Activated CD4-positive, alpha-beta T cell treated with anti-CD3 and anti-CD28 coated beads, Interleukin-2, amount 50 U/mL, for 48 hours (primary cell): ENCODE measurements around the gene TMEM134.
A peak's percentile ranks its signal among the peaks of the same experiment; 100 is the strongest.

Source experiments
- DNase-seq, 2 experiments: peaks; one replicate each; pipeline ENCODE4 v3.0.0-alpha.2; 2020

TMEM134 gene

GRCh38 chr11:67436459-67437081 lies 32.5 kb downstream of the TMEM134 start:
- DNase-seq = peak; percentile 86 to 89

GRCh38 chr11:67435727-67436458 lies 33.2 kb downstream of the TMEM134 start:
- no peak for DNase-seq

- peak; percentile 49 to 62 for DNase-seq
Observed at GRCh38 chr11:67435031-67435726, 33.9 kb downstream of the TMEM134 start.

- peak in 1 of 2 experiments; percentile 56 for DNase-seq
Observed at GRCh38 chr11:67434395-67434881, 34.6 kb downstream of the TMEM134 start.

GRCh38 chr11:67433536-67434394 lies 35.3 kb downstream of the TMEM134 start:
- no peak for DNase-seq

GRCh38 chr11:67432655-67433349 lies 36.2 kb downstream of the TMEM134 start:
- DNase-seq = no peak

- DNase-seq = no peak
Observed at GRCh38 chr11:67431346-67432249, 37.5 kb downstream of the TMEM134 start.

- no peak for DNase-seq
Observed at GRCh38 chr11:67429722-67430121, 39.3 kb downstream of the TMEM134 start.

GRCh38 chr11:67429038-67429668 lies 39.9 kb downstream of the TMEM134 start:
- no peak for DNase-seq

GRCh38 chr11:67428052-67429001 lies 40.7 kb downstream of the TMEM134 start, which contains the start of gene RPS6KB2:
TSS of gene RPS6KB2 (plus strand) at chr11:67428494. CDS start at chr11:67428546, 52 bp downstream.
- DNase-seq = peak; percentile 100

GRCh38 chr11:67427364-67427859 lies 41.6 kb downstream of the TMEM134 start:
- DNase-seq = peak in 1 of 2 experiments; percentile 54

- no peak for DNase-seq
Observed at GRCh38 chr11:67423891-67424613, 45.0 kb downstream of the TMEM134 start.

- DNase-seq = no peak
Observed at GRCh38 chr11:67423466-67423865, 45.6 kb downstream of the TMEM134 start.

- DNase-seq = no peak
Observed at GRCh38 chr11:67422891-67423290, 46.2 kb downstream of the TMEM134 start.

- DNase-seq = no peak
Observed at GRCh38 chr11:67421430-67422031, 47.5 kb downstream of the TMEM134 start.

- peak; percentile 98 to 99 for DNase-seq
Observed at GRCh38 chr11:67420646-67421429, 48.2 kb downstream of the TMEM134 start.

GRCh38 chr11:67420147-67420645 lies 48.9 kb downstream of the TMEM134 start:
- DNase-seq = peak in 1 of 2 experiments; percentile 21
